BLaER1 (cell line): ENCODE results near the gene ARG2.
"Not testable (repeated sequence)": the region's sequence is repeated elsewhere in the genome, so short reads cannot be mapped to it uniquely, and the experiment has no call there.

Experiments used
- H3K27ac ChIP-seq: shearing (Covaris generic); formaldehyde crosslinking; 2 replicates; pipeline ENCODE4 v1.8.1; 2022
- H3K27me3 ChIP-seq: shearing (Covaris generic); formaldehyde crosslinking; 2 replicates; pipeline ENCODE4 v1.8.1; 2022
- H3K36me3 ChIP-seq: shearing (Covaris generic); formaldehyde crosslinking; 2 replicates; pipeline ENCODE4 v1.8.1; 2022
- H3K4me1 ChIP-seq: shearing (Covaris generic); formaldehyde crosslinking; 2 replicates; pipeline ENCODE4 v1.8.1; 2022
- H3K4me2 ChIP-seq: shearing (Covaris generic); formaldehyde crosslinking; 2 replicates; pipeline ENCODE4 v1.8.1; 2022
- H3K4me3 ChIP-seq: shearing (Covaris generic); formaldehyde crosslinking; 2 replicates; pipeline ENCODE4 v1.8.1; 2022
- H3K9ac ChIP-seq: shearing (Covaris generic); formaldehyde crosslinking; 2 replicates; pipeline ENCODE4 v1.8.1; 2022
- H3K9me3 ChIP-seq: shearing (Covaris generic); formaldehyde crosslinking; 2 replicates; pipeline ENCODE4 v1.8.1; 2022
- H4K20me1 ChIP-seq: shearing (Covaris generic); formaldehyde crosslinking; 2 replicates; pipeline ENCODE4 v1.8.1; 2022
- Cebpa-rat ChIP-seq: shearing (Covaris generic); IDR thresholded peaks from 2 replicates; pipeline ENCODE4 v1.8.1; 2022

ARG2 gene

GRCh38 chr14:67609642-67610310 lies 9.9 kb upstream of the ARG2 start:
- H3K4me3 ChIP-seq = no peak overlapping the region
- H3K4me2 ChIP-seq = no peak overlapping the region
- H3K27me3 ChIP-seq = no peaks in the 10 kb centered on the region
- H4K20me1 ChIP-seq = no peaks in the 10 kb centered on the region
- H3K27ac ChIP-seq = no peak overlapping the region
- TF ChIP-seq Cebpa-rat = no peak
- no peak overlapping the region for H3K9ac ChIP-seq
- H3K36me3 ChIP-seq = no peaks in the 10 kb centered on the region
- no peaks in the 10 kb centered on the region for H3K4me1 ChIP-seq
- H3K9me3 ChIP-seq = no peaks in the 10 kb centered on the region

- Histone ChIP-seq H3K9me3 (no peaks in the 10 kb centered on the region), H3K4me1 (no peaks in the 10 kb centered on the region), H3K27ac (no peak overlapping the region), H3K9ac (no peak overlapping the region), H3K4me3 (no peak overlapping the region), H3K4me2 (no peak overlapping the region), H3K27me3 (no peaks in the 10 kb centered on the region), H3K36me3 (no peaks in the 10 kb centered on the region), H4K20me1 (no peaks in the 10 kb centered on the region)
- TF ChIP-seq Cebpa-rat = no peak
Measured at GRCh38 chr14:67610491-67610890, 9.2 kb upstream of the ARG2 start.

DNA sequence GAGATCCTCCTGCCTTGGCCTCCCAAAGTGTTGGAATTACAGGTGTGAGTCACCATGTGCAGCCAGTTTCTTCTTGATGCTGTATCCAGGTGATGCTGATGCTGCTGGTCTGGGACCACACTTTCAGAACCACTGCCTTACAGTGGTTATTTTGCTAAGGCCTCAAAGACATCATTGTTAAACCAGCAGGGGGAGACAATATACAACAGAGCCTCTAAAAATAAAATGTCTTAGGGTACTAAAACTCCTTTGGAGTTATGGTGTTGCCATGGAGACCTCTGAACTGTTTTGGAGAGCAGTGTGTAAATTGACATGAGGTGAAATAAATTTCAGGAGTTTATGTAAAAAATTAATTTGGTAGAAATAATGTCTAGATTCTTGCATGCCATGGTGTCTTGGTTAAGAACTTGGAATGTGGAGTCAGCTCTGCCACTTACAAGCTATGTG lies 1.1 kb upstream of the ARG2 start:
- no peaks in the 10 kb centered on the region for H3K9me3 ChIP-seq

GRCh38 chr14:67620217-67620785 lies 581 bp downstream of the ARG2 start:
- peak overlapping the region; percentile 51; the same call in 1 of the 2 replicates for H3K9ac ChIP-seq
- H4K20me1 ChIP-seq = no peaks in the 10 kb centered on the region
- no peaks in the 10 kb centered on the region for H3K27me3 ChIP-seq
- peak overlapping the region; percentile 69 for H3K4me3 ChIP-seq
- H3K36me3 ChIP-seq = no peaks in the 10 kb centered on the region
- peak overlapping the region; percentile 94 for H3K4me2 ChIP-seq
- no peak for TF ChIP-seq Cebpa-rat
- no peak overlapping the region for H3K27ac ChIP-seq
- peaks cover 27% of the 10 kb centered on the region for H3K4me1 ChIP-seq
- H3K9me3 ChIP-seq = no peaks in the 10 kb centered on the region

More for the DNA sequence above, 1.1 kb upstream of the ARG2 start:
- H3K36me3 ChIP-seq = no peaks in the 10 kb centered on the region
- H4K20me1 ChIP-seq = no peaks in the 10 kb centered on the region
- no peak overlapping the region for H3K27ac ChIP-seq
- H3K4me3 ChIP-seq = no peak overlapping the region
- peaks cover 27% of the 10 kb centered on the region for H3K4me1 ChIP-seq
- H3K27me3 ChIP-seq = no peaks in the 10 kb centered on the region
- TF ChIP-seq Cebpa-rat = no peak
- H3K9ac ChIP-seq = no peak overlapping the region
- H3K4me2 ChIP-seq = peak overlapping the region; percentile 94

DNA sequence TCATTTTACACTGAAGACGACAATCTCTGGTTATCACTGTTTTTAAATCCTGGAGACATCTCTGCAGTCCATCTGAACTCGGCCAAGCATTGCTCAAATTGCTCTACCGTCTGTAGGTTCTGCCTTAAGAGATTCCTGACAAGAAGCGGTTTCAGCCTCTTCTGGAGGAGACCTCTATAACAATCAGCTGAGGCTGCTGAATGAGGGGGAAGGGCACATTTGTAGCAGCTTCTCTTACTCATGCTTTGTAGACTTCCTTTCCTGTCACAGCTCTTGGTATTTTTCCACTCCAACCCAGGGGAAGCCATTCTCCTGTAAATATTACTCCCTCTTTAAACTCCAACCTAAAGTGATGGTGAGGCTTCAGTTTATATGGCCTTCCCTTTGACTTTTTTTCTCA lies 3.0 kb downstream of the ARG2 start:
- H3K27ac ChIP-seq = no peak overlapping the region
- H3K36me3 ChIP-seq = no peaks in the 10 kb centered on the region
- TF ChIP-seq Cebpa-rat = no peak
- H3K27me3 ChIP-seq = no peaks in the 10 kb centered on the region
- peak overlapping the region; percentile 2 for H3K4me2 ChIP-seq
- no peaks in the 10 kb centered on the region for H4K20me1 ChIP-seq
- H3K4me3 ChIP-seq = no peak overlapping the region
- H3K4me1 ChIP-seq = peaks cover 27% of the 10 kb centered on the region
- no peak overlapping the region for H3K9ac ChIP-seq
- no peaks in the 10 kb centered on the region for H3K9me3 ChIP-seq

DNA sequence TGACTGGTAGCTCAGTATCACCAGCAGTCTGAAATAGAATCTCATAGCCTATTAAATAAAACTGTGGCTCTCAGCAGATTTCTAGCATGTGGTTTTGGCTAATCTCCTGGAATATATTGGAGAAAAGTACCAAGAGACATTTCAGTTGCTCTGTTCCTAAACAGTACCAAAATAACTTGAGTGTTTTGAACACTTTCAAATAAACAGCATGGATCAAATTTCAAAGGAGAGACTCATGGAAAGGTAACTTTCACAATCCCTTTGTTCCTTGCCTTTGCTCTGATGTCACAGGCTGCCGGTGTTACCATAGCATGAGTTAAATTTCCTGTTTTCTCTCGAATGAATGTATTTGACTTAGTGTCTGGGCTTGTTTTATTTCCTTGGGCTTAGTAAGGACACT lies 3.4 kb downstream of the ARG2 start:
- H3K27ac ChIP-seq = no peak overlapping the region
- H3K4me2 ChIP-seq = peak overlapping the region; percentile 2; the same call in 1 of the 2 replicates
- H3K9ac ChIP-seq = no peak overlapping the region

GRCh38 chr14:67626131-67626530 lies 6.4 kb downstream of the ARG2 start:
- H3K27ac ChIP-seq, H3K9ac ChIP-seq: not testable (repeated sequence)

More for the DNA sequence above, 3.4 kb downstream of the ARG2 start:
- no peaks in the 10 kb centered on the region for H4K20me1 ChIP-seq
- TF ChIP-seq Cebpa-rat = no peak
- H3K27me3 ChIP-seq = no peaks in the 10 kb centered on the region
- H3K4me3 ChIP-seq = no peak overlapping the region
- H3K4me1 ChIP-seq = peaks cover 27% of the 10 kb centered on the region
- H3K9me3 ChIP-seq = no peaks in the 10 kb centered on the region
- no peaks in the 10 kb centered on the region for H3K36me3 ChIP-seq

DNA sequence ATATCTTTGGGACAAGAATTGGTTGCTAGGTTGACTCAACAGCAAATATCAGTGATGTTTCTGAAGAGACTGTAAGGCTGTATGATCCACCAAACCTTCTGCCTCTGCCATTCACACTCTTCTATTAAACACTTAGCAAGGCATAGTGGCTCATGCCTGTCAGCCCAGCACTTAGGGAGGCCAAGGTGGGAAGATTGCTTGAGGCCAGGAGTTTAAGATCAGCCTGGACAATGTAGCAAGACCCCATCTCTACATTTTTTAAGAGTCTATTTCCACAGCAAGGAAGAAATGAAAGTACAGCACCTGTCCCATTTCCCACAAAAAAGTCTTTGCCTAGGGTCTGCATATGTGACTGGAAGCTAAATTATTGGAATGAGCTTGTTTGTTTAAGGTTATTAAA lies 7.8 kb downstream of the ARG2 start:
- TF ChIP-seq Cebpa-rat = no peak
- Histone ChIP-seq H3K4me1 (peaks cover 10% of the 10 kb centered on the region), H3K27ac (no peak overlapping the region)

More at GRCh38 chr14:67626131-67626530, 6.4 kb downstream of the ARG2 start:
- H3K9me3 ChIP-seq, H3K4me2 ChIP-seq, H4K20me1 ChIP-seq, H3K4me3 ChIP-seq, H3K27me3 ChIP-seq, H3K36me3 ChIP-seq: not testable (repeated sequence)
- peaks cover 13% of the 10 kb centered on the region for H3K4me1 ChIP-seq

DNA sequence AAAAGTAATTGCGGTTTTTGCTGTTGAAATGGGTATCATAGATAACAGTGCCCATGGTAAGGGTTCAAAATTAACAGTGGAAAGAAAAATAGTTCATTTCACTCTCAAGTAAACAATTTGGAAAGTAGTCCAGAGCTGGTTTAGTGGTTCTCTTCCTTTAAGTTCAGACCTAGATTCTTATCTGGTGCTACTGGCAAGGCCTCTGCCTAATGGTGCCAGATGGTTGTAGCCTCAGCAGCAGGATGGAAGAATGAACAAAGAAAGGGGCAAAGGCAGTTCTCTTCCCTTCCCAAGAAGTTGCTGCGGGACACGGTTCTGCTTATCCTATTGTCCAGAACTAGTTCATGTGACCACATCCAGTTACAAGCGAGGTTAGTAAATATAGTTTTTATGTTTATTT lies 10.5 kb downstream of the ARG2 start:
- H3K27me3 ChIP-seq = no peaks in the 10 kb centered on the region
- H3K27ac ChIP-seq = no peak overlapping the region
- no peak overlapping the region for H3K4me3 ChIP-seq
- no peaks in the 10 kb centered on the region for H4K20me1 ChIP-seq
- TF ChIP-seq Cebpa-rat = no peak
- H3K36me3 ChIP-seq = no peaks in the 10 kb centered on the region
- H3K4me1 ChIP-seq = no peaks in the 10 kb centered on the region
- H3K4me2 ChIP-seq = no peak overlapping the region
- H3K9me3 ChIP-seq = no peaks in the 10 kb centered on the region
- H3K9ac ChIP-seq = no peak overlapping the region

More for the DNA sequence above, 7.8 kb downstream of the ARG2 start:
- no peak overlapping the region for H3K9ac ChIP-seq
- no peaks in the 10 kb centered on the region for H3K27me3 ChIP-seq
- no peaks in the 10 kb centered on the region for H3K9me3 ChIP-seq
- no peak overlapping the region for H3K4me2 ChIP-seq
- H3K36me3 ChIP-seq = no peaks in the 10 kb centered on the region
- H4K20me1 ChIP-seq = no peaks in the 10 kb centered on the region
- H3K4me3 ChIP-seq = no peak overlapping the region

- H3K9me3 ChIP-seq = no peaks in the 10 kb centered on the region
- H3K36me3 ChIP-seq = no peaks in the 10 kb centered on the region
- H3K4me3 ChIP-seq = no peak overlapping the region
- H3K9ac ChIP-seq = no peak overlapping the region
- TF ChIP-seq Cebpa-rat = no peak
- H3K4me1 ChIP-seq = no peaks in the 10 kb centered on the region
- H3K27ac ChIP-seq = no peak overlapping the region
- H3K4me2 ChIP-seq = no peak overlapping the region
- H3K27me3 ChIP-seq = no peaks in the 10 kb centered on the region
- H4K20me1 ChIP-seq = no peaks in the 10 kb centered on the region
Measured at GRCh38 chr14:67630938-67631337, 11.2 kb downstream of the ARG2 start.
